HepG2 (cell line): ENCODE data around the gene PRMT7. TPM values are rescaled to one million over a fixed set of nuclear protein-coding genes. Genes with fewer than 3 reads are reported as not detected.

ENCODE experiments used
- CHD4 ChIP-seq: fragments of 200-600 bp; sonication (generic); IDR thresholded peaks from 2 replicates; pipeline ENCODE4 v1.7.0; 2017; ENCODE audit warnings: mild to moderate bottlenecking, low read length, borderline replicate concordance
- DNMT3B ChIP-seq: conservative IDR thresholded peaks from 2 replicates; pipeline ENCODE4 v1.6.1; 2016; ENCODE audit warnings: missing biosample characterization, control low read depth
- FOSL2 ChIP-seq: sonication (generic); formaldehyde crosslinking; IDR thresholded peaks from 2 replicates; pipeline ENCODE4 v1.4.0; 2020; ENCODE audit warnings: missing genetic modification reagents
- HOXA7 ChIP-seq: sonication (generic); formaldehyde crosslinking; IDR thresholded peaks from 2 replicates; pipeline ENCODE4 v1.8.1; 2022; ENCODE audit warnings: mild to moderate bottlenecking, missing genetic modification reagents, moderate library complexity
- KDM3A ChIP-seq: IDR thresholded peaks from 2 replicates; pipeline ENCODE4 v1.6.1; 2018; ENCODE audit warnings: low read depth, missing compliant biosample characterization
- MAF1 ChIP-seq: sonication (generic); formaldehyde crosslinking; IDR thresholded peaks from 2 replicates; pipeline ENCODE4 v1.5.0; 2020; ENCODE audit warnings: missing genetic modification reagents, borderline replicate concordance
- MIXL1 ChIP-seq: IDR thresholded peaks from 2 replicates; pipeline ENCODE4 v1.6.1; 2016
- MLLT10 ChIP-seq: sonication (generic); formaldehyde crosslinking; IDR thresholded peaks from 2 replicates; pipeline ENCODE4 v1.4.0; 2020; ENCODE audit warnings: missing genetic modification reagents
- NCOR1 ChIP-seq: fragments of 200-600 bp; sonication (generic); IDR thresholded peaks from 2 replicates; pipeline ENCODE4 v1.7.0; 2017; ENCODE audit warnings: antibody characterized with exemption, low read length, borderline replicate concordance
- TAF1 ChIP-seq: sonication (generic); formaldehyde crosslinking; IDR thresholded peaks from 2 replicates; pipeline ENCODE4 v1.4.0; 2020; ENCODE audit warnings: missing genetic modification reagents
- ZEB1 ChIP-seq: IDR thresholded peaks from 2 replicates; pipeline ENCODE4 v1.6.1; 2012; ENCODE audit warnings: mild to moderate bottlenecking, low read depth, inconsistent platforms; ENCODE audit not compliant: insufficient replicate concordance
- ZFP82 ChIP-seq: sonication (generic); formaldehyde crosslinking; IDR thresholded peaks from 2 replicates; pipeline ENCODE4 v1.5.1; 2020; ENCODE audit warnings: mild to moderate bottlenecking, missing genetic modification reagents, borderline replicate concordance
- ZFX ChIP-seq: sonication (generic); formaldehyde crosslinking; IDR thresholded peaks from 2 replicates; pipeline ENCODE4 v1.4.0; 2020; ENCODE audit warnings: mild to moderate bottlenecking, low read depth, missing genetic modification reagents, moderate library complexity
- ZNF253 ChIP-seq: sonication (generic); formaldehyde crosslinking; IDR thresholded peaks from 2 replicates; pipeline ENCODE4 v1.8.0; 2022; ENCODE audit warnings: mild to moderate bottlenecking, missing genetic modification reagents, borderline replicate concordance
- ZNF274 ChIP-seq: sonication (generic); formaldehyde crosslinking; IDR thresholded peaks from 2 replicates; pipeline ENCODE4 v1.5.1; 2020; ENCODE audit warnings: mild to moderate bottlenecking, missing genetic modification reagents
- ZNF83 ChIP-seq: sonication (generic); formaldehyde crosslinking; IDR thresholded peaks from 2 replicates; pipeline ENCODE4 v1.4.0; 2020; ENCODE audit warnings: missing genetic modification reagents, mild to moderate bottlenecking, borderline replicate concordance
- polyA plus RNA-seq, 8 experiments: library from polyadenylated mRNA; depleted of rRNA in 3 of 8; stranded (reverse) in 7 of 8; unstranded in 1 of 8; fragments of >200 nt; fragmentation: Illumina TruSeq in 4 of 8; extraction: Trizol in 4 of 8; gene quantifications; 2 replicates each; pipeline versions ENCODE4 v1.2.1 to v1.2.3, GENCODE V29; 2011 to 2016; ENCODE audit warnings: low read depth in 4 of 8, missing spikeins in 1 of 8, mixed read lengths in 1 of 8; ENCODE audit not compliant: insufficient read depth in 1 of 8
- total RNA-seq, 5 experiments: library from RNA; depleted of rRNA; stranded (reverse); fragments of >200 nt; fragmentation: Illumina TruSeq; extraction: Trizol; gene quantifications; 2 replicates each; pipeline ENCODE4 v1.2.3, GENCODE V29; 2016; ENCODE audit warnings: low read depth in 1 of 5
- TF ChIP-seq, protein P1 (sequence below): sonication (generic); formaldehyde crosslinking; IDR thresholded peaks from 2 replicates; pipeline ENCODE4 v1.4.0; 2020; ENCODE audit warnings: missing genetic modification reagents, borderline replicate concordance
- TF ChIP-seq, protein P2 (sequence below): sonication (generic); formaldehyde crosslinking; IDR thresholded peaks from 2 replicates; pipeline ENCODE4 v1.5.1; 2020; ENCODE audit warnings: missing genetic modification reagents, mild to moderate bottlenecking, borderline replicate concordance
- TF ChIP-seq, protein P3 (sequence below): sonication (generic); formaldehyde crosslinking; IDR thresholded peaks from 2 replicates; pipeline ENCODE4 v1.4.0; 2020; ENCODE audit warnings: missing genetic modification reagents
- TF ChIP-seq, protein P4 (sequence below): sonication (generic); formaldehyde crosslinking; IDR thresholded peaks from 2 replicates; pipeline ENCODE4 v1.4.0; 2020; ENCODE audit warnings: mild to moderate bottlenecking, missing genetic modification reagents
- TF ChIP-seq, protein P5 (sequence below): sonication (generic); formaldehyde crosslinking; IDR thresholded peaks from 2 replicates; pipeline ENCODE4 v1.5.0; 2020; ENCODE audit warnings: mild to moderate bottlenecking, missing genetic modification reagents

Gene PRMT7
- total and polyA plus RNA-seq, 2 of the 13 experiments (the other 11 are each of a cell fraction or from before 2014, with no cell fraction given), result 47.5 to 55.0 TPM

DNA sequence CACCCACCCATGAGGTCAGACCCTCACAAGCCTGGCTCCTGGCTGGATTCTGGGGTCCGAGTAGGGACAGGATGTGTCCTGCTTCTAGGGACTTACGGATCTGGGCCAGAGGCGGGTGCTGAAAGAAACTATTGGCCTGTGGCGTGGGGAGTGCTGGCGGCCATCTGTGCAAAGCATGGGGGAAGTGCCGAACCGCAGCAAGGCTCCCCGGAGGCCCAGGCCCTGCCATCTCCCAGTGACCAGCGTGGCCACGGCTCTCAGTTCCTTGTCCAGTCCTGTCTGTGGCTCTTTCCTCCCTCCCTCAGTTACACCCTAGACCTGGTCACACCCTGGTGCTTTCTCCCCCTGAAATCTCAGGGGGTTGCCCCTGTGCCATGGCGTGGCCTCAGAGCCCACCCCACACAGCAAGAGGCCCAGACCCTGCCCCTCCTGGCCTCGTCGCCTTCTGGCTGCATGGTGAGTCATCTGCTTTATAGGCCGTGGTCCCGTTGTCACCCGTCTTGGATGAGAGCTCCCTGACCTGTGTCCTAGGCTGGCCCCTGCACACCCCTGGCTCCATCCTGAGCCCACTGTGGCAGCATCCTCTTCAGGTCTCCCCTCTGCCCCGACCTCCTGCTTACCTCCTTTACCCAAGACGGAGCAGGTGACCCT lies 54.5 kb downstream of the PRMT7 start (continued):
- TF ChIP-seq, protein P1, sequence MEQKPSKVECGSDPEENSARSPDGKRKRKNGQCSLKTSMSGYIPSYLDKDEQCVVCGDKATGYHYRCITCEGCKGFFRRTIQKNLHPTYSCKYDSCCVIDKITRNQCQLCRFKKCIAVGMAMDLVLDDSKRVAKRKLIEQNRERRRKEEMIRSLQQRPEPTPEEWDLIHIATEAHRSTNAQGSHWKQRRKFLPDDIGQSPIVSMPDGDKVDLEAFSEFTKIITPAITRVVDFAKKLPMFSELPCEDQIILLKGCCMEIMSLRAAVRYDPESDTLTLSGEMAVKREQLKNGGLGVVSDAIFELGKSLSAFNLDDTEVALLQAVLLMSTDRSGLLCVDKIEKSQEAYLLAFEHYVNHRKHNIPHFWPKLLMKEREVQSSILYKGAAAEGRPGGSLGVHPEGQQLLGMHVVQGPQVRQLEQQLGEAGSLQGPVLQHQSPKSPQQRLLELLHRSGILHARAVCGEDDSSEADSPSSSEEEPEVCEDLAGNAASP (CRISPR knock-in tag), result no peak
- TF ChIP-seq ZFX (CRISPR knock-in tag), result no peak
- TF ChIP-seq MLLT10 (CRISPR knock-in tag), result no peak
- no peak for TF ChIP-seq NCOR1
- TF ChIP-seq ZNF274 (CRISPR knock-in tag), result no peak
- no peak for TF ChIP-seq ZEB1
- TF ChIP-seq, protein P2, sequence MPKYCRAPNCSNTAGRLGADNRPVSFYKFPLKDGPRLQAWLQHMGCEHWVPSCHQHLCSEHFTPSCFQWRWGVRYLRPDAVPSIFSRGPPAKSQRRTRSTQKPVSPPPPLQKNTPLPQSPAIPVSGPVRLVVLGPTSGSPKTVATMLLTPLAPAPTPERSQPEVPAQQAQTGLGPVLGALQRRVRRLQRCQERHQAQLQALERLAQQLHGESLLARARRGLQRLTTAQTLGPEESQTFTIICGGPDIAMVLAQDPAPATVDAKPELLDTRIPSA (CRISPR knock-in tag), result no peak
- no peak for TF ChIP-seq DNMT3B (CRISPR knock-in tag)
- TF ChIP-seq KDM3A (CRISPR knock-in tag), result no peak
- peak; percentile 60 for TF ChIP-seq FOSL2 (CRISPR knock-in tag)
- TF ChIP-seq ZFP82, result 0 out of 2 replicates have a peak, but pooled peaks have one; percentile 49
- TF ChIP-seq, protein P3, sequence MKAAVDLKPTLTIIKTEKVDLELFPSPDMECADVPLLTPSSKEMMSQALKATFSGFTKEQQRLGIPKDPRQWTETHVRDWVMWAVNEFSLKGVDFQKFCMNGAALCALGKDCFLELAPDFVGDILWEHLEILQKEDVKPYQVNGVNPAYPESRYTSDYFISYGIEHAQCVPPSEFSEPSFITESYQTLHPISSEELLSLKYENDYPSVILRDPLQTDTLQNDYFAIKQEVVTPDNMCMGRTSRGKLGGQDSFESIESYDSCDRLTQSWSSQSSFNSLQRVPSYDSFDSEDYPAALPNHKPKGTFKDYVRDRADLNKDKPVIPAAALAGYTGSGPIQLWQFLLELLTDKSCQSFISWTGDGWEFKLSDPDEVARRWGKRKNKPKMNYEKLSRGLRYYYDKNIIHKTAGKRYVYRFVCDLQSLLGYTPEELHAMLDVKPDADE, result no peak
- TF ChIP-seq MIXL1 (CRISPR knock-in tag), result no peak
- no peak for TF ChIP-seq ZNF83
- TF ChIP-seq, protein P4, sequence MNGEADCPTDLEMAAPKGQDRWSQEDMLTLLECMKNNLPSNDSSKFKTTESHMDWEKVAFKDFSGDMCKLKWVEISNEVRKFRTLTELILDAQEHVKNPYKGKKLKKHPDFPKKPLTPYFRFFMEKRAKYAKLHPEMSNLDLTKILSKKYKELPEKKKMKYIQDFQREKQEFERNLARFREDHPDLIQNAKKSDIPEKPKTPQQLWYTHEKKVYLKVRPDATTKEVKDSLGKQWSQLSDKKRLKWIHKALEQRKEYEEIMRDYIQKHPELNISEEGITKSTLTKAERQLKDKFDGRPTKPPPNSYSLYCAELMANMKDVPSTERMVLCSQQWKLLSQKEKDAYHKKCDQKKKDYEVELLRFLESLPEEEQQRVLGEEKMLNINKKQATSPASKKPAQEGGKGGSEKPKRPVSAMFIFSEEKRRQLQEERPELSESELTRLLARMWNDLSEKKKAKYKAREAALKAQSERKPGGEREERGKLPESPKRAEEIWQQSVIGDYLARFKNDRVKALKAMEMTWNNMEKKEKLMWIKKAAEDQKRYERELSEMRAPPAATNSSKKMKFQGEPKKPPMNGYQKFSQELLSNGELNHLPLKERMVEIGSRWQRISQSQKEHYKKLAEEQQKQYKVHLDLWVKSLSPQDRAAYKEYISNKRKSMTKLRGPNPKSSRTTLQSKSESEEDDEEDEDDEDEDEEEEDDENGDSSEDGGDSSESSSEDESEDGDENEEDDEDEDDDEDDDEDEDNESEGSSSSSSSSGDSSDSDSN, result peak; percentile 8; the same call in 1 of the 2 replicates
- TF ChIP-seq HOXA7 (CRISPR knock-in tag), result no peak
- TF ChIP-seq TAF1 (CRISPR knock-in tag), result no peak
- no peak for TF ChIP-seq ZNF253 (CRISPR knock-in tag)
- no peak for TF ChIP-seq MAF1
- TF ChIP-seq CHD4, result no peak
- TF ChIP-seq, protein P5, sequence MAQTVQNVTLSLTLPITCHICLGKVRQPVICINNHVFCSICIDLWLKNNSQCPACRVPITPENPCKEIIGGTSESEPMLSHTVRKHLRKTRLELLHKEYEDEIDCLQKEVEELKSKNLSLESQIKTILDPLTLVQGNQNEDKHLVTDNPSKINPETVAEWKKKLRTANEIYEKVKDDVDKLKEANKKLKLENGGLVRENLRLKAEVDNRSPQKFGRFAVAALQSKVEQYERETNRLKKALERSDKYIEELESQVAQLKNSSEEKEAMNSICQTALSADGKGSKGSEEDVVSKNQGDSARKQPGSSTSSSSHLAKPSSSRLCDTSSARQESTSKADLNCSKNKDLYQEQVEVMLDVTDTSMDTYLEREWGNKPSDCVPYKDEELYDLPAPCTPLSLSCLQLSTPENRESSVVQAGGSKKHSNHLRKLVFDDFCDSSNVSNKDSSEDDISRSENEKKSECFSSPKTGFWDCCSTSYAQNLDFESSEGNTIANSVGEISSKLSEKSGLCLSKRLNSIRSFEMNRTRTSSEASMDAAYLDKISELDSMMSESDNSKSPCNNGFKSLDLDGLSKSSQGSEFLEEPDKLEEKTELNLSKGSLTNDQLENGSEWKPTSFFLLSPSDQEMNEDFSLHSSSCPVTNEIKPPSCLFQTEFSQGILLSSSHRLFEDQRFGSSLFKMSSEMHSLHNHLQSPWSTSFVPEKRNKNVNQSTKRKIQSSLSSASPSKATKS (CRISPR knock-in tag), result no peak
